Transverse colon (tissue), 3 donors: ENCODE data around the gene SMARCA1.

ENCODE experiments used
- CTCF ChIP-seq, 5 experiments: fragments of 200-600 bp in 3 of 5; fragments of 450-650 bp in 2 of 5; sonication (generic) in 3 of 5; IDR thresholded peaks; 1 replicate in 2 of 5; 2 replicates in 3 of 5; pipeline ENCODE4 v1.5.1; 2016 to 2017; ENCODE audit warnings: antibody characterized with exemption in 5 of 5, inconsistent platforms in 3 of 5, mild to moderate bottlenecking in 2 of 5, moderate library complexity in 1 of 5
- EP300 ChIP-seq: sonication (generic); formaldehyde crosslinking; IDR thresholded peaks from one replicate; pipeline ENCODE4 v1.6.1; 2017; ENCODE audit warnings: antibody characterized with exemption, low read depth
- POLR2A ChIP-seq: fragments of 450-650 bp; IDR thresholded peaks from one replicate; pipeline ENCODE4 v1.6.1; 2016; ENCODE audit warnings: antibody characterized with exemption, mild to moderate bottlenecking, moderate library complexity

GRCh38 chrX:129534816-129535578 lies 11.7 kb upstream of the SMARCA1 start:
- TF ChIP-seq POLR2A (no peak), CTCF (IDR thresholded peaks at IDR 0.05) (no peak), EP300 (no peak)
